Measurements from ENCODE around the gene TOX2. TPM values are rescaled to one million over a fixed set of nuclear protein-coding genes. Genes with fewer than 3 reads are reported as not detected.

The TOX2 gene
- total and polyA plus RNA-seq, 2 of the 8 experiments (the other 6 are each of a cell fraction or from before 2014, with no cell fraction given), result 1.8 to 3.4 TPM

GRCh38 chr20:43942667-43943285 is 28.1 kb downstream of the TOX2 start:
- Histone ChIP-seq H3K23ac (ENCODE audit: insufficient read length) (no peak overlapping the region), H3K79me2 (ENCODE audit: control insufficient read depth in 1 of 2, insufficient read depth in 2 of 2, low read length in 2 of 2) (no peaks in the 10 kb centered on the region), H2AFZ (ENCODE audit: low read length) (no peak overlapping the region), H3K56ac (replicated peaks; ENCODE audit: insufficient read length, low read depth, low read length) (no peak overlapping the region), H3K79me1 (ENCODE audit: low read depth, low read length) (no peaks in the 10 kb centered on the region), H3K4ac (replicated peaks; ENCODE audit: insufficient read length, low read depth, low read length) (no peak overlapping the region), H3K36me3 (ENCODE audit: control insufficient read depth in 2 of 4, insufficient read depth in 4 of 4, low read length in 3 of 4) (no peaks in the 10 kb centered on the region), H2BK20ac (ENCODE audit: low read length) (no peak overlapping the region), H4K91ac (replicated peaks; ENCODE audit: insufficient read length, low read length) (no peak overlapping the region), H3K23me2 (ENCODE audit: low read depth, low read length) (no peaks in the 10 kb centered on the region), H4K20me1 (replicated peaks in 1 of 2; ENCODE audit: control insufficient read depth in 1 of 2, insufficient read depth in 2 of 2, low read length in 2 of 2) (no peaks in the 10 kb centered on the region), H3K9me3 (ENCODE audit: insufficient read depth in 2 of 2, low read depth in 1 of 2, low read length in 1 of 2) (no peaks in the 10 kb centered on the region), H2BK5ac (ENCODE audit: low read depth, low read length) (no peak overlapping the region), H3K27ac (ENCODE audit: low read depth, low read length) (no peak overlapping the region), H4K8ac (ENCODE audit: extremely low read depth, insufficient read depth, low read length) (no peak overlapping the region), H2BK15ac (ENCODE audit: low read length) (no peak overlapping the region), H3K9ac (replicated peaks in 1 of 4; ENCODE audit: extremely low read depth in 1 of 4, low read depth in 3 of 4, low read length in 3 of 4) (no peak overlapping the region), H4K5ac (ENCODE audit: insufficient read length, low read depth, low read length) (no peak overlapping the region), H3K18ac (ENCODE audit: extremely low read depth, low read length) (no peak overlapping the region), H3K4me1 (replicated peaks in 1 of 4; ENCODE audit: control insufficient read depth in 3 of 4, insufficient read depth in 4 of 4, low read length in 3 of 4) (peaks cover 0 to 3% (median 0%) of the 10 kb centered on the region in 4 experiments; a peak in 4 of 7 replicates), H3K4me2 (ENCODE audit: insufficient read depth in 1 of 2, low read depth in 2 of 2, low read length in 2 of 2) (no peak overlapping the region), H2AK5ac (ENCODE audit: low read depth, low read length) (peak overlapping the region; percentile 33; the same call in 1 of the 2 replicates), H2BK120ac (replicated peaks; ENCODE audit: low read depth, low read length) (no peak overlapping the region), H3K14ac (ENCODE audit: insufficient read length) (no peak overlapping the region), H3K4me3 (ENCODE audit: extremely low read depth in 1 of 4, insufficient read depth in 2 of 4, low read depth in 3 of 4, low read length in 4 of 4) (no peak overlapping the region), H3K27me3 (replicated peaks in 1 of 4; ENCODE audit: control insufficient read depth in 3 of 4, extremely low read depth in 1 of 4, insufficient read depth in 3 of 4, low read length in 3 of 4) (no peaks in the 10 kb centered on the region; a peak in 1 of 7 replicates), H2BK12ac (ENCODE audit: low read depth, low read length) (peak overlapping the region; percentile 72; the same call in 1 of the 2 replicates)
- 72% methylated on average over 9 of the region's 9 CpGs; no CpG with 5 or more reads in 1 of the 2 experiments for WGBS, 2 experiments (ENCODE audit: extremely low coverage in 1 of 2, insufficient coverage in 1 of 2, insufficient read length in 1 of 2, insufficient replicate concordance in 2 of 2, low coverage in 1 of 2, low lambda C conversion rate in 2 of 2, missing lambda C conversion rate in 1 of 2)
- no peak for DNase-seq (ENCODE audit: low read depth in 1 of 2, low spot score in 2 of 2)
- ChIA-PET CTCF (ENCODE audit: partially characterized antibody) (interaction anchor here (1.1 to 1.4 kb wide), 2 partner anchors 19 to 103 kb away, joined by 3 to 4 read pairs; no protein-coding TSS in a partner anchor), POLR2A (ENCODE audit: partially characterized antibody) (no interaction called here)
- FAIRE-seq, result no peak
- no peak for TF ChIP-seq CREB1 (IDR thresholded peaks at IDR 0.05)
- no peak for TF ChIP-seq SIRT6 (IDR thresholded peaks at IDR 0.05; ENCODE audit: low read length)
- TF ChIP-seq CTBP2 (IDR thresholded peaks at IDR 0.05; ENCODE audit: borderline replicate concordance, insufficient read depth, insufficient read length, low read length), result no peak
- TF ChIP-seq RFX5 (IDR thresholded peaks at IDR 0.05; ENCODE audit: borderline replicate concordance, low read depth, low read length), result no peak
- no peak for TF ChIP-seq SIX5 (IDR thresholded peaks at IDR 0.05; ENCODE audit: low read depth, low read length)
- no peak for TF ChIP-seq SRF (IDR thresholded peaks at IDR 0.05; ENCODE audit: low read depth, low read length)
- TF ChIP-seq ZNF274 (IDR thresholded peaks at IDR 0.05; ENCODE audit: borderline replicate concordance, extremely low read depth, low read length), result no peak
- TF ChIP-seq FOSL1 (IDR thresholded peaks at IDR 0.05; ENCODE audit: insufficient read depth, low read depth, low read length), result no peak

All from H1 (cell line).